ENCODE data around the gene RAPH1.

The RAPH1 gene

DNA sequence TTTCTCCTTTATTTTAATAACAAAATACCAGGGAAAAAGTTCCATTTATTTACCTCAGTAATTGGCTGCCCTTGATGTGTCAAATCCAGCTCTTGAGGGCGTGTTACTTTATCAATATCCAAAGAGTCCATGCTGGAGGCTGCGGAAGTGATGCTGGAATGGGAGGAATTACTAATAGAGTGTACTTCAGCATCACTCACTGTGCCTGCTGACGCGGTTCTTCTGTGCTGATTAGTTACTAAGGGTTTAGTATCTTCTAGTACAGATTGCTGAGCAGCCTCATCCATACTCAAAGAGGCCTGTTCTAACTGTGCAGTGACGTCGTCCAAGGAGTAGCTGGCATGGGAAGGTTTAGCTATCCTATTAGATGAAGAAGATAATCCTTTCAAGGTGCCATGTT, 45.6 kb downstream of the RAPH1 start:
- DNase-seq (ENCODE audit: low read depth in 3 of 3): no peak

DNA sequence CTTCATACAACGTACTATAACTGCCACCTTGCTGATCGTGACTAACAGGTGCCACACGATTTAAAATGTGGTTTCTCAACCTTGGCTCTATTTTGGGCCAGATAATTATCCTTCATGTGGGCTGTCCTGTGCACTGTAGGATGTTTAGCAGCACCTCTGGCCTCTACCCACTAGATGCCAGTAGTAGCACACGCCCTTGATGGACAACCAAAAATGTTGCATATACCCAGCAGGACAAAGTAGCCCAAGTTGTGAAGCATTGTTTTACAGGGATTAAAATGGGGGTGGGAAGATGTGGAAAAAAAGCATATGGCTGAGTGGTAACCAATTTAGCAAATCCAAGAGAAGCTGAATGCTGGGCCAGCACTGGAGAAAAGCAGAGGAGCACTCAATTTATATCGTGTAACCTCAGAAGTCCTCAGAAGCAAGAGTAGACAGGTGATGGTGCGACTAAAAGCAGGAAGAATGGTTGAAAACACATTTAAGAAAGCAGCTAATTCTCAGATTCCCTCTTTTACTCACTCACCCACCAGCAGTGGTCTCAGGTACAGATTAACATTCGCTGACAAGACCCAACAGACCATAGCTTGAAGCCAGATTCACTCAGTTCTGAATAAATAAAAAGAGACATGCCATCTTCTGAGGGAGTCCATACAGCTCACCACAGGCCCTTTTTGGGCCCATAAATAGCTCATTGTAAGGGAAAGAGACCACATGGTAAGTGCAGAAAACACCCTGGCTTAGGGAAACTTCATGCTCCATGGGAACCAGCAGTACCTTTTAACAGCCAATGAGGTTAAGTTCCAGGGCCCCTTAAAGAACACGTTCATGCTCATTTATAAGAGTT, 50.6 kb downstream of the RAPH1 start:
- DNase-seq (ENCODE audit: low read depth in 3 of 3): peak; percentile 16 to 41 (median 17)

DNA sequence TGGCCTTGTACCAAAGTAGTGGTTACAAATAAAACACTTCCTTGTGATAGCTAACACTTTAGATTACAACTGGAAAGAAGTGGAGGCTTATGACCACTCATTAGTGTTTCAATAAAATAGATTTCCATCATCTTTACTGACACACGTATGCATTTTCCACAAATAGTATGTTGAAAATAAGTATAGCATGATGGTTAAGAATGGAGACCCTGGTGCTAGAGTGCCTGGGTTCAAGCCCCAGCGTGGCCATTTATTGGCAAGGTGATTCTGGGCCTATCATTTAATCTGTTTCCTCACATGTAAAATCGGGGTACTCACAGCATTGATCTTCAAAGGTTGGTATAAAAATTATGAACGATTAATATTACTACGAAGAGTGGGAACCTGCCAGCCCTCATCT, 54.5 kb downstream of the RAPH1 start:
- no peak for DNase-seq (ENCODE audit: low read depth in 3 of 3)

DNA sequence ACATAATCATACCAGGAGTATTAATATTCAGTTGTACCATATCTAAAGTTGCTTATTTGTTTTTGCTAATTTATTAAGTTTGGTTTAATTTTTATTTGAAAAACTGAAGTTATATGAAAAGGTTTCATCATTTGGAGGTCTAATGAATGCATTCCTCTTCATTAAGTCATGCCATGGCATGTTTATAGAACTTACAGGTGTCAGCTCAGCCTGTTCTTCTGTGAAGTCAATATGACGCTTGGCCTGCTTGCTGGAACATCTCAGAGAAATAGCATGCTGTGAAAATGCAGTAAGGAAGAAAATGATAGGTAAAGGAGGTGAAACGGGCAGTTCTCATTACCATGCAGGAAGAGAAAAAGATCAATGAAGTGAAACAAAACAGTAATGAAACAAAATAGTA, 58.2 kb downstream of the RAPH1 start:
- DNase-seq (ENCODE audit: low read depth in 3 of 3): no peak

DNA sequence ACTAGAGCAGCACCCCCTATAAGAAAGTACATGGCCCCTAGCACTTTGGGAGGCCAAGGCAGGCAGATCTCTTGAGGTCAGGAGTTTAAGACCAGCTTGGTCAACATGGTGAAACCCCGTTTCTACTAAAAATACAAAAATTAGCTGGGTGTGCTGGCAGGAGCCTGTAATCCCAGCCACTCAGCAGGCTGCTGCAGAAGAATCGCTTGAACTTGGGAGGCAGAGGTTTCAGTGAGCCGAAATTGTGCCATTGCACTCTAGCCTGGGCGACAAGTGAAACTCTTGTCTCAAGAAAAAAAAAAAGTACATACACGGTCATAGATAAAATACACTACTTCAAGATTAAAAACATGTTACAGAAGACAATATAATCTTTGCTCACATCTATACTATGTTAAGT, 63.8 kb downstream of the RAPH1 start:
- DNase-seq (ENCODE audit: low read depth in 3 of 3): no peak

DNA sequence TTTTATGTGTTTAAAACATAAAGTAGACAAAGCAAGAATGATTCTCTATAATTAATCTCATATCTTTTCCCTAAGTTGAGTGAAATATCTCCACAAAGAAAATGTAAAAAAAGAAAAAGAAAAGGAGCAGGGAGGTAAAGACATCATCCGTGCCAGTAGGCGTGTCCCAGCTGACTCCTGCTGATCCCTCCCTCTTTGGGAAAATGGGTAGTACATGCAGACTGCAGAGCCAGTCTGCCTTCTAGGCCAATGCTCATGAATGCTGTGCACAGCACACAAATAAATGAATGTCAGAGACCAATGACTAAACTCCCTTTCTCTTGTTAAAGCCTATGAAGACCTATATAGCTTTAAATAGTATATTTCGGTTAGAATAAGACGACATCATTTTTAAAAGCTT, 64.7 kb downstream of the RAPH1 start:
- DNase-seq (ENCODE audit: low read depth in 3 of 3): no peak

DNA sequence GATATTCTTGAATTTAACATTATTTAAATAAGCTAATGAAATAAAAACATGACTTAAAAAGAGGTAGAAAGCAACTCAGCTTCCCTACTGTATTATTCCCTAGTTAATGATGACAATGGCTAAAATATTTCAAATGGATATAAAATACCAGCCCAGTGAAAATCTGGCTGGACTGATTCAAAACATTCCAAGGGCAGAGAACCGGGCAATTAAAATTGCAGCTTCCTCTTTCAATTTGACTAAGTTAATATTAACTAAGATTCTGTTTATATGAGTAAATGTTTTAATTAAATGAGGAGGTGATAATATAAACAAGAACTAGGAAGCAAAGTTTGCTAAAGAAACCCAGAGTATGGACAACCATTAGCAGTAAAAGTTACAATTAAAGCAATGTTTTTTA, 65.6 kb downstream of the RAPH1 start:
- DNase-seq (ENCODE audit: low read depth in 3 of 3): no peak

DNA sequence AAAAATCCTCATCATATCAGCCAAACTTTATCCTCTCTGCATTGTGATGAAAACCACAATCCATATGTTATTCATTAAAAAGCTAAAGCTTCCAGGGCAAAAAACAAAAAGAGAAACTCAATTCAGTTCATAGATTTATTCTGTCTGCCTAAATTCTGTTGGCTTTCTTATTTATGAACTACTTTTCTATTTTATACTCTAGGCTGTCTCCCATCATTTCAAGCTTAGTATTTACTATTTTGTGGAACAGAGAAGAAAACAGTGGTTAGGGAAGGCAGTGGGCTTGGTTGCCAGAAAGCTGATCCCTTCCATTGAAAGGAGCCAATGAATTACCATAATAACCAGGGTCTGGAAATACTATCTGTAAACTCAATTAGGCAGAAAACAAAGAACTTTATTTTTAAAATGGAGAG, 71.8 kb downstream of the RAPH1 start:
- no peak for DNase-seq (ENCODE audit: low read depth in 3 of 3)

DNA sequence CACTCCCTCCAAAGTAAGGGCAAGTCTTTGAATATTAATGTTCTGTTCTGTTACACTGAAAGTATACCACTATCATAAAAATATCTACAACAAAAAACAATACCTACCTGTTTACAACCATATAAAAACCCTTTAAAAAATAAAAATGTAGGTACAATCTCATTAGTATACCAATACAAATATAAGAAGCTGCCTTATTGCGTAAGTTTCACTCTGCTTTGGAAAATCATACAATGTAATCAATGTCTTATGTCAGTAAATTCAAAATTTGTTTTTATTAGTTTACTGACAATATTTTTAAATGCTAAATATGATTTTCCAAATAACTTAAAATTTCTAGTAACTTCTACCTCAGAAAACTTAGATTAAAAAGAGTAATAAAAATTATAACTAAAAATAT, 72.8 kb downstream of the RAPH1 start:
- DNase-seq (ENCODE audit: low read depth in 3 of 3): no peak

DNA sequence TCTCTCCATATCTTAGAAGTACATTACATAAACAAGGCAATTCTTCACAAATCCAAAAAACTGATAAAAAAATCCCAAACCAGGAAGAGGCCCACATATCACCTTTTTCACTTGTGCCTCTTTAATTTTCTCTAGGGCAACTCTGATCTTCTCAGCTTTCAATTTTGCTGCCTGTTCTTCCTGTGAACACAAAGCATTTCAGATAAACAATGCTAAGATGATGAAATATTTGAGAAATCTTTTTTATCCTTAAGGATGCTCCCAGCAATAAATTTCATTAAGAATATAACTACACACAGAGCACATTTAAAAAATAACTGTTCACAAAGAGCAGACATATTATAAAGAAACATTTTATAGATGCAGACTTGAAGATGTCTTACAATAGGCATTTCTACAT, 73.4 kb downstream of the RAPH1 start:
- no peak for DNase-seq (ENCODE audit: low read depth in 3 of 3)

DNA sequence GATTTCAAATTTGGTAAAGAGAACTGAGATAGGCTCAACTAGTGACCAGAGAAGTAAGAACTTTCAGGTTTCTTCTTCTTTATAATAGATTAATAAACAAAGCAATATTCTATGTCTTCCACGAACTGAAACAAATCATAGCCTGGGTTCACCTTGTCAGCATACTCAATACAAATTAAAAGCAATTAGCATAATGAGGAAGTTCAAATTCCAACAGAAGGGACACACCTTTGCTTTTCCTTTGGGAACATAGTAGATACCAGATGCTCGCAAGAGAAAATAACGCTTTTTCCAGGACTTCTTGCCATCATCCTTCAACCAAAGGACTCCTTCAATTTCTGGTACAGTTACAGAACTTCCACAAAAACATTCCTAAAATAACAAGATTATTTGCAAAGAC, 79.9 kb downstream of the RAPH1 start:
- DNase-seq (ENCODE audit: low read depth in 3 of 3): no peak

DNA sequence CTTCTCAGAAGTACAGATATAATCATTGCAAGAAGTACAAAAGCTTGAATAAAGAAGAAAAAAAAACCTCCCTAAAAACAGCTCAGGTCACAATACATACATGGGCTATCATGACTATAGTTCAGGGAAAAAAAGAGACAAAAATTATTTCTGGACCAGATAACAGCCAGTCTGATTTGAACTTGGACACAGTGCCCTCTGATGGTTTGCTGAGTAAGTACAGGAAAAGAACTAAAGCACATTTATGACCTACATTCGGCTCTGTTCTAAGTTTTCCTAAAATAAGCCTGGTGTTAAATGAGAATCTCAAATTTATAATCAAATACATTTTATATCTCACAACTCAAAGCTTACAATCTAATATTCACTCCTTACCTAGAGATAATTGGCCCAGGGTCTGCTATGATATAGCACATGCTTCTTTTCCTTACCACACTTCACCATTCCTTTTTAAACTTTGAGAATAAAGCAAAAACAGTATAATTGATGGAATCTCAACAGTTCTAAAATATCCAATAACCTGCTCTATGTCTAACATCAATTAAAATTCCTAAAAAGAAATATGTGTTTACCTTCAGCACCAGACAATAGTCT, 81.1 kb downstream of the RAPH1 start:
- no peak for DNase-seq (ENCODE audit: low read depth in 3 of 3)

DNA sequence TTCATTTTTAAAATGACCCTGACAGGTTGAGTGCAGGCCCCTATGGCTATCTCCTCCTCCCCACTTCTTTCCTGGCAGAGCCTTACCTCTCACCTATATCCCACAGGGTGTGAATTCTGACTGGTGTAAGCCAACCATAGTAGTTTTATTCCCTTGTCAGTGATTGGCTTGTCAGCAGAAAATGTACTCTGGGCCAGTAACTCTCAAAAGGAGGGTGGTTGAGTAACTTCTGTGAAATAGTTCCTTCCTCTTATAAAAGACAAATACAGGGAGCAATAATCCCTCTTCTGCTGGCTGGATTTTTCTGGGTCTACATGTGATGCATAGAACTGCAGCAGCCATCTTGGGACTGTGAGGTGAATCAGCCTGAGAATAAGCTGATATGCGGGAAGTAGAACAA, 83.4 kb downstream of the RAPH1 start:
- no peak for DNase-seq (ENCODE audit: low read depth in 3 of 3)

DNA sequence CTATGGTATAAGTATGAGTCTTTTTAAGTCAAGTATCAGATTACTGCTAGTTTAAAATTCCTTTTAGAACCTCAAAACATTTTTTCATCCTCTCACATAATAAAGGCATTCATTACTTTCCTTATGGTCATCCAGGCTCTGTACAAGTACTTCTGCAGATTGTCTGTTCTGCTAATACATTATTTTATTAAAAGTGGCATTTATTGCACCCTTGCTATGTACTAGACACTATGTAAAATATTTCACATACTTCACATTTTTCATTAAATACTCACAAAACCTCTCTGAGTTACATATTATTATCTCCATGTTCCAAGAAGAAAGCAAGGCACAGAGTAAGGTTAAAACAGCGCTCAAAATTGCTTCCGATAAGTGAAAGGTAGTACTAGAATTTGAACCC, 84.1 kb downstream of the RAPH1 start:
- no peak for DNase-seq (ENCODE audit: low read depth in 3 of 3)

DNA sequence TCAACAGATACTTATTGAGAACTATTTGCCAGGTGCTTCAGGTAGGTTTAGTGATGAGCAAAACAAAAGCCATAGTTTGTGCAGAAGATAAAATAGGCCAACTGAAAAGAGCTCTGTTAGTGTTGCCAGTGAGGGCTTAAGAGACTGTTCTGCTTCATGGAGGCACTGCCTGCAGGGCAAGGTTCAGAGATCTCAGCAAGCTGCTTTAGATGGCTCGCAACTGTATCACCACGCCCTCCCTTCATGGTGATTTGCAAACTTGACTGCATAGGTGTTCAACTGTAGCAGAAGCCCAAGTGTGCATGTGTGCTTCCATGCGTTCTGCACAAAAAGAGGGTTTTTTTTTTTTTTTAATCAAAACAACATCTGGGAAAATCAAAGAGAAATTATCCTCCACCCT, 84.5 kb downstream of the RAPH1 start:
- DNase-seq (ENCODE audit: low read depth in 3 of 3): no peak

DNA sequence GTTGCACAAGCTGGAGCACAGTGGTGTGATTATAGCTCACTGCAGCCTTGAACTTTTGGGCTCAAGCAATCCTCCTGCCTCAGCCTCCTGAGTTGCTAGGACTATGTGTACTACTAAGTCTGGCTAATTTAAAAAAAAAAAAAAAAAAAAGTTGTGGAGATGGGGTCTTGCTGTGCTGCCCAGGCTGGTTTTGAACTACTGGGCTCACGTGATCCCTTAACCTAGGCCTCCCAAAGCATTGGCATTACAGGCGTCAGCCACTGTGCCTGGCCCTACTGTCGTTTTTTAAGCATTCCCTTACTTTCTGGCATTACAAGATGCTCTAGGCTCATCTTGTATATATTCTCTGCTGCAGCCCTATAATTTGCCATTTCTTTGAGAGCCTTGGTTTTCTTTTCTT, 88.3 kb downstream of the RAPH1 start:
- DNase-seq (ENCODE audit: low read depth in 3 of 3): no peak

DNA sequence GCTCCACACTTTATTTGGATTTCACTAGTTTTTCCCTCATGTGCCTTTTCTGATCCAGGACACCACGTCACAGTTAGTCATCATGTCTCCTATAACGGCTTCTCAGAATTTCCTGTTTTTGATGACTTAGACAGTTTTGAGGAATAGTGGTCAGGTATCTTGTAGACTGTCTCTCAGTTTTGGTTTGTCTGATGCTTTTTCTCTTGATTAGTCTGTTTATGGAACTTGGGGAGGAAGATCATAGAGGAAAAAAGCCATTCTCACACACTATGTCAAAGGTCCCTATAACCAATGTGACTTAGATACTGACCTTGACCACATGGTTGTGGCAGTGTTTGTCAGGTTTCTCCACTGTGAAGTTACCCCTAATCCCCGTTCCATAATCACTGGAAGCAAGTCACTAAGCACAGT, 89.0 kb downstream of the RAPH1 start:
- no peak for DNase-seq (ENCODE audit: low read depth in 3 of 3)

DNA sequence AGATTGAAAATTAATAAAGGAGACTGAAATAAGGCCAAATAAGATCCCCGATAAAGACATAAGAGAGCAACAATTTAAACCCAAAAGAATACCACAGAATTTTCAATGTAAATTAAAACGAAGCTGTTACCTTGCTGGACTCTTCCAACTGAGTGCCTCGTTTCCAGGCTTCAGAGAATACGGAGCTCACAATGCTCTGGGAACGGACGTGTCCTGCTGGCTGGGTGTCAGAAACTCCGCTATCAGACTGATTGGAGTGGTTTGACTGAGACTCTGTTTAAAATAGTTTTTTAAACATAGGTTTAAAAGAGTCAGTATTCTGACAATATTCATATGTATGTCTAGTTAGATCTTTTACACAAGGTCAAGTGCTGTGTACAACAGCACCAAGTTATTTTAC, 90.4 kb downstream of the RAPH1 start:
- no peak for DNase-seq (ENCODE audit: low read depth in 3 of 3)

DNA sequence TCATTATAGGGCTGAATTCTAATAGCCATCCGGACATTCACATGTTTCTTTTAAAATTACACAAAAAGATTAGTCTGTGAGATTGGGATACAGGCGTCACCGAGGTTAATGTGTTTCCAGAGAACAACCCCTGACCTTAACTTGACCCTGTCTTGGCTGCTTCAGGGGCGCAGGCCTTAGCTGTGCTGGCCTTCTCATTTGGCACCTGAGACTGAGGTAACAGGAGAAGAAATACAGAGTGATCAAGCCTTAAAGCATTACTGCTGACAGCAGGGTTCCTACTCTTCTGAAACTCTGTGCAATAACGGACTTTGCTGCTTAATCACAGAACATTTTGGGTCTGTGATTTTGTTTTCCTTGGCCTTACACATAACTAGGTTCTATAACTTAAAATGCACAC, 92.6 kb downstream of the RAPH1 start:
- DNase-seq (ENCODE audit: low read depth in 3 of 3): no peak

DNA sequence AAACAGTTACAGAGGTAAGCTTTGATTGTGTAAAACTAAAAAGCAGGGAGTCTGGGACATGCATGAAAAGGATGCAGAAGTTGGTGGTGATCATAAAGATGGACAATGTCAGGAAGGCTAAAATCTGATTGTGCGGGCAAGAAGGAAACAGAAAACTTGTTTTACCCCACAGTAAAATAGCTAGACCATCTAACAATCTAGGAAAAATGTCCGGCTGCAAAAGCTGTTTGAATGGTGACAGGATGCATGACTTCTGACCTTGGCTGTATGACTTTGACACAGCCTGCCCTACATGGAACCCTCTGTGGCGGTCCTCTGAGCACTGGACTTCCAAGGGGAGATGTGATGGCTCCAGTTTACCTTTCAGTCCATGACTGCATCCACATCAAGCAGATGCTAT, 93.6 kb downstream of the RAPH1 start:
- DNase-seq (ENCODE audit: low read depth in 3 of 3): no peak

DNA sequence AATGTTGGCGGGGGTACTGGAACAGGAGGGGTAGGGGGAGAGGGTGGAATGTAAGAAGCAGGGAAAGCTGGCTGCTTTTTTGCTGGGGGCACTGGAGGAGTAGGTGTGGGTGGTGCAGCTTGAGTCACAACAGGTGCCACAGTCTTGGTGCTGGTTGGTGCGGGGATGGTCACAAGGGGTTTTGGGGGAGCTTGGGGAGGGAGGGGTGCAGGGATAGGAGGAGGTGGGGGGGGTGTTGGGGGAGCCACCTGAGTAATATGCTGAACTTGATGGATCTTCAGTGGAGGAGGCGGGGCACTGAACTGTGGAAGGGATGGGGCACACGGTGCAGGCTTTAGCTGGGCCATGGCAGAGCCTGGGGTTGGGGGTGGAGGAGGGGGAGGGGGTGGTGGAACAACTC, 94.4 kb downstream of the RAPH1 start:
- no peak for DNase-seq (ENCODE audit: low read depth in 3 of 3)

DNA sequence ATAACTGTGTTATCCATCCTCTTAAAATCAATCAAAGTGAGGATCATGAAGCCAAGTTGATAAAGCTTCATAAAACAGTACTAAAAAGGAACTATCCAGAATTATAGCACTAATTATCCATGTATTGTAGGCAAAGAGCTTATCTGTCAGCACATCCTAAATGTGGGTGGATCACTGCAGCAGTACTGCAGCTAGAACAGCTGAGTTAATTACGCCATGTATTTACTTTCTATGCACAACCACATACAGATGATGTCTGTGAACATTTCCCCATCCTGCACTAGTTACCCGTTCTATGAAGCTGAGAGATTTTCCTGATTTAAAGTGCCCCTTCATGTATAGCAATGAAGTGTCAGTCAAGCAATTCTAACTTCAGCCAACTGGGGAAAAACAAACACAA, 96.6 kb downstream of the RAPH1 start:
- DNase-seq (ENCODE audit: low read depth in 3 of 3): no peak

DNA sequence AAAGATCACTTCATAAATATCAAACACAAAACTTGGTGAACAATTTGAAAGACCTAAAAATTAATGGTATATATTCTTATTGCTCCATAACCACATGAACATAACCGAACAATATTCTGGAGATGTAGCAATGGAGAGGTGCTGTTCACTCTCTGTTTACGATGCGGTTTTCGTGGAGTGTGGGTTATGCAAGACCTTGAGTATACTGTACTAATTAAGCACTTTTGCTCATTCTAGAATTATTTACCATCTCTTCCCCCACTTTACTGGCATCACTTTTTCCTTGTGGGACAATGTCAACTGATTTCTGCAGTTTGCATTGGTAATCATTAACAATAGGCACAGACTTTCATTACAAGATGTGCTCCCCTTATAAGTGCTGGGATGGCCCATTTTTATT, 97.6 kb downstream of the RAPH1 start:
- DNase-seq (ENCODE audit: low read depth in 3 of 3): no peak

DNA sequence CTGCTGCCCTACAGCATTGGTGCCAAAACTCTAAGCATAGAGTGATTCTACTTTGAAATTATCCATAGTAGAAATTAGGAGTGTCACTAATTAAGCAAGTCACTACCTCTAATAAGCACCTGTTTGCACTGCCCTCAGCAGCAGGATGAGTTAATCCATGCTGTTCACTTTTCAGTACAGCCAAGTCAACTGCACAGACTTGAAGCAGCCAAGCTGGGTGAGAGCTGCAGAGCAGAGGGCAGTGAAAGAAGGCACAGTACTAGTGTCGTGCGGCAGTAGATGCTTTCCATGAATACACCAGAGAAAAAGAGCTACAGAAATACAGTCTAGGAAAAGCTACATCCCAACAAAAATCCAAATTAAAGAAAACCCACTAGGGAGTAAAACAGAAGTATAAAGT, 98.6 kb downstream of the RAPH1 start:
- no peak for DNase-seq (ENCODE audit: low read depth in 3 of 3)
